ENCODE results near the gene RAPGEFL1.

- TF ChIP-seq CTCF (conservative IDR thresholded peaks at IDR 0.05; ENCODE audit: low read length) (no peak), EZH2phosphoT487 (IDR thresholded peaks at IDR 0.05; ENCODE audit: borderline replicate concordance) (no peak)
Measured at GRCh38 chr17:40224718-40225550, 47.7 kb downstream of the RAPGEFL1 start.
